Smooth muscle cell of the brain vasculature (primary cell): ENCODE data around the gene SLC25A45.

Source experiments
- DNase-seq: peaks from one replicate; pipeline ENCODE4 v3.0.0-alpha.2; 2012; ENCODE audit warnings: low read depth, low spot score

Gene SLC25A45

DNA sequence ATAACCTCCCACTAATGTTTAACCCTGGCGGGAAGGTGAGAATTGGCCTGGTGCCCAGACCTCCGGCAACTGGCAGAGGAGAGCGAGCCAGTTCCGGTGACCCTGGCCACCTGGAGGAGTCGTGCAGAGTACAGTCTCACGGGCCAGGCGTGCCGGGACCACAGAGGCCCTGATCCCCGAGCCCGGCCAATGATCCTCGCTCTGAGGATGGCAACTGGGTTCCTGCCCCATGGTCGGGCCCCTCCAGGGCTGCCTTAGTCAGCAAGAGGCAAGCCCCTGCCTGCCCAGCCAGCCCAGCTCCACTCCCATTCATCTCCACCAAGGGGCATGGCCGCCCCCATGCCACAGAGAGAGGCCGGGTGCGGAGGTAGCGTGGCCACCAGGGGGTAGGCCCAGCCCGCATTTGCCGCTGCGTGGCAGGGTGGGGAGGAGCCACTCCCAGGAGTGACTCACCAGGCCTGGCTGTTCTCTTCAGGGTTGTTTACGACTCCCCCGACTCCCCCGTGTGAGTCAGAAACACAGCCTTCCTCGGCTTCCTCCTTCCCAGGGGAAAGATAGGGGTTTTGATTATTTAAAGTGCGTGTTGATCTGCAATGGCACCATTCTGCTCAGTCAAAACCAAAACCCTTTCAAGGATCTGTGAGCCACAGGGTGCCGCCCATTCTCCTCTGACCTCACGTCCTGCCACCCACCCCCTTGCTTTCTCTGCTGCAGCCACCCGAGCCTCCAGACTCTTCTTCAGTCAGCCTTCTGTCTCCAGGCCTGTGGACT, at the start of gene SLC25A45:
Gene SLC25A45 (minus strand): TSS at position 614 of the 771 bp plus-strand sequence. CDS start 695 bp downstream, outside the sequence.
- peak; percentile 90 for DNase-seq

DNA sequence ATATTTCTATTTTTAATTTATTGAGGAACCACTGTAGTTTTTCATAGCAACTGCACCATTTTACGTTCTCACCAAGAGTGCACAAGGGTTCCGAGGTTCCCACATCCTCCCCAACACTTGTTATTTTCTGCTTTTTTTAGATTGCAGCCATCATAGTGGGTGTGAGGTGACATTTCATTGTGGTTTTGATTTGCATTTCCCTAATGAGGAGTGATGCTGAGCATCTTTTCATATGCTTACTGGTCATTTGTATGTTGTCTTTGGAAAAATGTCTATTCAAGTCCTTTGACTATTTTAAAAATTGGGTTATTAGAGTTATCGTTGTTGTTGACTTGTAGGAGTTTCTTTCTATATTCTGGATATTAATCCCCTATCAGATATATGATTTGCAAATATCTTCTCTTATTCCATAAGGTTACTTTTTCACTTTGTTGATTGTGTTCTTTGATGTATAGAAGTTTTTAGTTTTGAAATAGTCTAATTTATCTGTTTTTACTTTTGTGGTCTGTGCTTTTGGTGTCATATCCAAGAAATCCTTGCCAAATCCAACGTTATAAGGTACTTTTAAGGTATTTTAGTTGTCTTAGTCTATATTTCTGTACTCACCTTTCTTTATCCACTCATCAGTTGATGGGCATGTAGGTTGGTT, 49.1 kb upstream of the SLC25A45 start:
- DNase-seq: no peak

DNA sequence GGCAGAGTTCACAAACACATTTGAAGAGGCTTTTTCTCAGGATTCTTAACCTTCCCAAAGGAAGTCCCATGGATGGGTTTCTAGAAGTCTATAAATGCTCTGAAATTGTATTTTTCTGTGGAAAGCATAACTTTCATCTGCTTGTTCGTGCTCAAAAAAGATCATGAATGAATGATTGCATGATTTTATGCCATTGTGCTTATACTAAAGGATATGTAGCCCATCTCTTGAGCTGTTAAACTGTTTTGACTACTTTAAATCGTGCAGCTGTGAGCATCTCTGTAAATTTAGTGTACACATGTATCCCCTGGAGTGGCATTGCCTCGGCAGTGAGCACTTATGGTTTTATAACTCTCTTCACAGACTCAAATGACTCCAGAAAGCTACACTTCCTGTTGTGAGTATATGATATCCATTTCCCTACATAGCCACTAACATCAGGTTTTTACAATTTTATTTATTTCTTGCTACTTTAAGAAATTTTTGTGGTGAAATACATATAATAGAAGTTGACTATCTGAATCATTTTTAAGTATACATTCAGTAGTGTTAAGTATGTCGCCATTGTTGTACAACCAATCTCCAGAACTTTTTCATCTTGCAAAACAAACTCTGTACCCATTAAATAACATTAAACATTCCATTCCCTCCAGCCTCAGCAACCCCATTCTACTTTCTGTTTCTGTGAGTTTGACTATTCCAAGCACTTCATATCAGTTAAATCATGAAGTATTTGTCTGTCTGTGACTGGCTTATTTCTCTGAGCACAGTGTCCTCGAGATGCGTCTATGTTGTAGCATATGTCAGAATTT, 48.2 kb upstream of the SLC25A45 start:
- no peak for DNase-seq

DNA sequence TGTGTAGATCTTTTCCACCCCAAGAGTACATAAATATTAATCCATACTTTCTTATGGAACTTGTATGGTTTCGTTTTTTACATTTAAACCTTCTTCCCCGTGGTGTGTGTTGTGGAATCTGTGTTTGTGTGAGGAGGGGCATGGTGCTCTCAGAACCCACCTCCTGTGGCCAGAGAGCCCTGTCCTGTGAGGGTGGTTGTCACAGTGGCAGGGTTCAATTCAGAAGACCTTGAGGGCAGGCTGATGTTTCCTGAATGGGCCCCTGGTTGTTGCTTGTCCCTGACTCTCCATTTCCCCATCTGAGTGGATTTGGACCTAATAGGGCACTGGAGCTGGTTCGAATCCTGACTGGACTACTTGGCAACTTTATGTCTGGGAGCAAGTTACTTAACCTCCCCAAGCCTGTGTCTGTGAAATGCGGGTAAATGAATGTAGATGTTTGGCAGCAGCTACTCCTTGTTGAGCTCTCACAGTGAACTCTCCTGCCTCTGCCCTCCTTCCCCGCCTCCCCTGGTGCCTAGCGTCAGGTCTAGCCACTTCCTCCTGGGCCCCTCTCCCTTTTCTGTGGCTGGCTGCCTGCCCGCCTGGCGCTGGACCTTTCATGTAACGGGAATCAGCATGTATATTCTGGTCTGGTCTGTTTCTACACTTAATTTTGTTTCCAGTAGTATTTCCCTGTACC, 47.4 kb upstream of the SLC25A45 start:
- DNase-seq: no peak

GRCh38 chr11:65429068-65429681, 46.7 kb upstream of the SLC25A45 start:
- no peak for DNase-seq

DNA sequence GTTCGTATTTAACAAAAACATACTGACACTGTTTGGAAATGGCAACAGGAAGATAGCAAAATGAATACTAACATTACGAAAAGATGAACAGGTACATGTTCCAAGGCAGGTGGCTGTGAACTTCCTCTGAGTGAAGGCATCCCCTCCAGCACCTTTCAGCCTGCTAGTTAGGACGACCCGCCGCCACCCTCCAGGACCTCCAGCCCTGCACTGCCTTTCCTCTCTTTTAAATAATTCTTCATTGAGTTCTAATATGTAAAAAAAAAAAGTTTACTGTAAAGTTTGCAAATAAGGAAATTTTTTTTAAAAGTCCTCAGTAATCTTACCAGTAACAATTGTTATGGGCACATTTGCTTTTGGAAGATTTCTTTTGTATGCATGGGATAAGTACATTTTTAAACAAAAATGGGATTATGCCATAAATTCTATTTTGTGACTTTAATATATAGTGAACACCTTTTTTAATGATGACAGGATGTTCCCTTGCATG, 46.2 kb upstream of the SLC25A45 start:
- DNase-seq: no peak

GRCh38 chr11:65427691-65428577, 45.5 kb upstream of the SLC25A45 start:
- no peak for DNase-seq

- no peak for DNase-seq
These were observed 44.6 kb upstream of the SLC25A45 start for GRCh38 chr11:65426839-65427690.

GRCh38 chr11:65425971-65426838, 43.8 kb upstream of the SLC25A45 start:
- DNase-seq: no peak

DNA sequence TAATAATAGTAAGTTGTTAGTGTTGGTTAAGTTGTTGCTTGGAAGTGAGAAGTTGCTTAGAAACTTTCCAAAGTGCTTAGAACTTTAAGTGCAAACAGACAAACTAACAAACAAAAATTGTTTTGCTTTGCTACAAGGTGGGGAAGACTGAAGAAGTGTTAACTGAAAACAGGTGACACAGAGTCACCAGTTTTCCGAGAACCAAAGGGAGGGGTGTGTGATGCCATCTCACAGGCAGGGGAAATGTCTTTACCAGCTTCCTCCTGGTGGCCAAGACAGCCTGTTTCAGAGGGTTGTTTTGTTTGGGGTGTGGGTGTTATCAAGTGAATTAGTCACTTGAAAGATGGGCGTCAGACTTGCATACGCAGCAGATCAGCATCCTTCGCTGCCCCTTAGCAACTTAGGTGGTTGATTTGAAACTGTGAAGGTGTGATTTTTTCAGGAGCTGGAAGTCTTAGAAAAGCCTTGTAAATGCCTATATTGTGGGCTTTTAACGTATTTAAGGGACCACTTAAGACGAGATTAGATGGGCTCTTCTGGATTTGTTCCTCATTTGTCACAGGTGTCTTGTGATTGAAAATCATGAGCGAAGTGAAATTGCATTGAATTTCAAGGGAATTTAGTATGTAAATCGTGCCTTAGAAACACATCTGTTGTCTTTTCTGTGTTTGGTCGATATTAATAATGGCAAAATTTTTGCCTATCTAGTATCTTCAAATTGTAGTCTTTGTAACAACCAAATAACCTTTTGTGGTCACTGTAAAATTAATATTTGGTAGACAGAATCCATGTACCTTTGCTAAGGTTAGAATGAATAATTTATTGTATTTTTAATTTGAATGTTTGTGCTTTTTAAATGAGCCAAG, 42.9 kb upstream of the SLC25A45 start:
- DNase-seq: no peak

DNA sequence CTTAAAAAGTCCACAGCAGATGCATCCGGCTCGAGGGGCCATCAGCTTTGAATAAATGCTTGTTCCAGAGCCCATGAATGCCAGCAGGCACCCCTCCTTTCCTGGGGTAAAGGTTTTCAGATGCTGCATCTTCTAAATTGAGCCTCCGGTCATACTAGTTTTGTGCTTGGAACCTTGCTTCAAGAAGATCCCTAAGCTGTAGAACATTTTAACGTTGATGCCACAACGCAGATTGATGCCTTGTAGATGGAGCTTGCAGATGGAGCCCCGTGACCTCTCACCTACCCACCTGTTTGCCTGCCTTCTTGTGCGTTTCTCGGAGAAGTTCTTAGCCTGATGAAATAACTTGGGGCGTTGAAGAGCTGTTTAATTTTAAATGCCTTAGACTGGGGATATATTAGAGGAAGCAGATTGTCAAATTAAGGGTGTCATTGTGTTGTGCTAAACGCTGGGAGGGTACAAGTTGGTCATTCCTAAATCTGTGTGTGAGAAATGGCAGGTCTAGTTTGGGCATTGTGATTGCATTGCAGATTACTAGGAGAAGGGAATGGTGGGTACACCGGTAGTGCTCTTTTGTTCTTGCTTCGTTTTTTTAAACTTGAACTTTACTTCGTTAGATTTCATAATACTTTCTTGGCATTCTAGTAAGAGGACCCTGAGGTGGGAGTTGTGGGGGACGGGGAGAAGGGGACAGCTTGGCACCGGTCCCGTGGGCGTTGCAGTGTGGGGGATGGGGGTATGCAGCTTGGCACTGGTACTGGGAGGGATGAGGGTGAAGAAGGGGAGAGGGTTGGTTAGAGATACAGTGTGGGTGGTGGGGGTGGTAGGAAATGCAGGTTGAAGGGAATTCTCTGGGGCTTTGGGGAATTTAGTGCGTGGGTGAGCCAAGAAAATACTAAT, 42.0 kb upstream of the SLC25A45 start:
- no peak for DNase-seq

DNA sequence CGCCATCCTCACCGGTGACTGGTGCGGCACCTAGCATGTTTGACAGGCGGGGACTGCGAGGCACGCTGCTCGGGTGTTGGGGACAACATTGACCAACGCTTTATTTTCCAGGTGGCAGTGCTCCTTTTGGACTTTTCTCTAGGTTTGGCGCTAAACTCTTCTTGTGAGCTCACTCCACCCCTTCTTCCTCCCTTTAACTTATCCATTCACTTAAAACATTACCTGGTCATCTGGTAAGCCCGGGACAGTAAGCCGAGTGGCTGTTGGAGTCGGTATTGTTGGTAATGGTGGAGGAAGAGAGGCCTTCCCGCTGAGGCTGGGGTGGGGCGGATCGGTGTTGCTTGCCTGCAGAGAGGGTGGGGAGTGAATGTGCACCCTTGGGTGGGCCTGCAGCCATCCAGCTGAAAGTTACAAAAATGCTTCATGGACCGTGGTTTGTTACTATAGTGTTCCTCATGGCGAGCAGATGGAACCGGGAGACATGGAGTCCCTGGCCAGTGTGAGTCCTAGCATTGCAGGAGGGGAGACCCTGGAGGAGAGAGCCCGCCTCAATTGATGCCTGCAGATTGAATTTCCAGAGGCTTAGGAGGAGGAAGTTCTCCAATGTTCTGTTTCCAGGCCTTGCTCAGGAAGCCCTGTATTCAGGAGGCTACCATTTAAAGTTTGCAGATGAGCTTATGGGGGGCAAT, 41.2 kb upstream of the SLC25A45 start:
- no peak for DNase-seq

DNA sequence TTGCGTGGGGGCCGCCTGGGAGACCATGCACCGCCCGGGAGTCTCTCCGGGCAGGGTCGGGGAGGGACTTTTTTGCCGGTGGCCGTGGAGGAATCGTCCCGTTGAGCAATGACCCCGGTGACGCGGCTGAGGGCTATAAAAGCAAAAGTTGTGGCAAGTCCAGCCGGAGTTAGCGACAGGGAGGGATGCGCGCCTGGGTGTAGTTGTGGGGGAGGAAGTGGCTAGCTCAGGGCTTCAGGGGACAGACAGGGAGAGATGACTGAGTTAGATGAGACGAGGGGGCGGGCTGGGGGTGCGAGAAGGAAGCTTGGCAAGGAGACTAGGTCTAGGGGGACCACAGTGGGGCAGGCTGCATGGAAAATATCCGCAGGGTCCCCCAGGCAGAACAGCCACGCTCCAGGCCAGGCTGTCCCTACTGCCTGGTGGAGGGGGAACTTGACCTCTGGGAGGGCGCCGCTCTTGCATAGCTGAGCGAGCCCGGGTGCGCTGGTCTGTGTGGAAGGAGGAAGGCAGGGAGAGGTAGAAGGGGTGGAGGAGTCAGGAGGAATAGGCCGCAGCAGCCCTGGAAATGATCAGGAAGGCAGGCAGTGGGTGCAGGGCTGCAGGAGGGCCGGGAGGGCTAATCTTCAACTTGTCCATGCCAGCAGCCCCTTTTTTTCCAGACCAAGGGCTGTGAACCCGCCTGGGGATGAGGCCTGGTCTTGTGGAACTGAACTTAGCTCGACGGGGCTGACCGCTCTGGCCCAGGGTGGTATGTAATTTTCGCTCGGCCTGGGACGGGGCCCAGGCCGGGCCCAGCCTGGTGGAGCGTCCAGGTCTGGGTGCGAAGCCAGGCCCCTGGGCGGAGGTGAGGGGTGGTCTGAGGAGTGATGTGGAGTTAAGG, 40.4 kb upstream of the SLC25A45 start, which contains the start of gene NEAT1:
Gene NEAT1 (plus strand): TSS at position 166 of the 883 bp plus-strand sequence.
- DNase-seq: no peak
